Ishikawa (cell line): ENCODE results near the gene FRMD5.

Experiments used
- CEBPB ChIP-seq: IDR thresholded peaks from 2 replicates; pipeline ENCODE4 v1.6.1; 2012
- CREB1 ChIP-seq: IDR thresholded peaks from 2 replicates; pipeline ENCODE4 v1.6.1; 2012; ENCODE audit warnings: low read depth
- EGR1 ChIP-seq: IDR thresholded peaks from 2 replicates; pipeline ENCODE4 v1.6.1; 2012
- EP300 ChIP-seq: IDR thresholded peaks from 2 replicates; pipeline ENCODE4 v1.6.1; 2012; ENCODE audit warnings: borderline replicate concordance
- FOXM1 ChIP-seq: IDR thresholded peaks from 2 replicates; pipeline ENCODE4 v1.6.1; 2012; ENCODE audit warnings: low read depth, borderline replicate concordance
- RAD21 ChIP-seq: IDR thresholded peaks from 2 replicates; pipeline ENCODE4 v1.6.1; 2012; ENCODE audit warnings: low read depth
- TAF1 ChIP-seq: IDR thresholded peaks from 2 replicates; pipeline ENCODE4 v1.6.1; 2012; ENCODE audit warnings: low read depth, mild to moderate bottlenecking
- TCF12 ChIP-seq: IDR thresholded peaks from 2 replicates; pipeline ENCODE4 v1.6.1; 2012; ENCODE audit warnings: low read depth
- YY1 ChIP-seq: IDR thresholded peaks from 2 replicates; pipeline ENCODE4 v1.6.1; 2012; ENCODE audit warnings: low read depth
- TF ChIP-seq, protein P1 (sequence below): IDR thresholded peaks from 2 replicates; pipeline ENCODE4 v1.6.1; 2012
- TF ChIP-seq, protein P2 (sequence below): IDR thresholded peaks from 2 replicates; pipeline ENCODE4 v1.6.1; 2012; ENCODE audit warnings: low read depth, mild to moderate bottlenecking
- TF ChIP-seq, protein P3 (sequence below): IDR thresholded peaks from 2 replicates; pipeline ENCODE4 v1.6.1; 2012

DNA sequence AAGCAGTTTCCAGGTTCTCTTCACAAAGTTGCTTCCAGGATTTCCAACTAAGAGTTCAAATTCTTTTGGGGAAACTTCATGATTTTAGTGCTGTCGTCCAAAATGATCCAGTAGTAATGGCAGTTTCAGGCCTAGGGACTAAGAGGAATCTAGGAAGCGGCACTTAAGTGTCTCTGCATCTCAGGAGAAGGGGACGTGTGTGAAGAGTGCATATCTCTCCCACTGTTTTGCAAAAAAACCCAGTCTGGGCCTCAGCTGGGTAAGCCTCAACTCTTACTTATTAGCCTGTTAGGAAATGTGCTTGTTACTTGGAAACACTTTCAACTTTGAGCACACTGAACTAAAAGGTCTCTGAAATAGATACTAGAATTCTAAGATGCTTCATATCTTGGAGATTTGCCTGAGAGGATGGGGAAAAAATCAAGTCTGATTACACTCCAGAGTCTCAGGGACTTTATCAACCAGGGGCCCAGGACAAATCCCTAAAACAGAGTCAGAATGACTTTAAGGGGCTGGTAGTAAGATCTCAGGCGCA, 286.5 kb downstream of the FRMD5 start:
- TF ChIP-seq CREB1 (no peak), CEBPB (no peak), YY1 (no peak), FOXM1 (no peak), TAF1 (no peak), EP300 (no peak), TCF12 (no peak), EGR1 (no peak), RAD21 (no peak)
- TF ChIP-seq, protein P1, sequence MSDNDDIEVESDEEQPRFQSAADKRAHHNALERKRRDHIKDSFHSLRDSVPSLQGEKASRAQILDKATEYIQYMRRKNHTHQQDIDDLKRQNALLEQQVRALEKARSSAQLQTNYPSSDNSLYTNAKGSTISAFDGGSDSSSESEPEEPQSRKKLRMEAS = no peak
- TF ChIP-seq, protein P2, sequence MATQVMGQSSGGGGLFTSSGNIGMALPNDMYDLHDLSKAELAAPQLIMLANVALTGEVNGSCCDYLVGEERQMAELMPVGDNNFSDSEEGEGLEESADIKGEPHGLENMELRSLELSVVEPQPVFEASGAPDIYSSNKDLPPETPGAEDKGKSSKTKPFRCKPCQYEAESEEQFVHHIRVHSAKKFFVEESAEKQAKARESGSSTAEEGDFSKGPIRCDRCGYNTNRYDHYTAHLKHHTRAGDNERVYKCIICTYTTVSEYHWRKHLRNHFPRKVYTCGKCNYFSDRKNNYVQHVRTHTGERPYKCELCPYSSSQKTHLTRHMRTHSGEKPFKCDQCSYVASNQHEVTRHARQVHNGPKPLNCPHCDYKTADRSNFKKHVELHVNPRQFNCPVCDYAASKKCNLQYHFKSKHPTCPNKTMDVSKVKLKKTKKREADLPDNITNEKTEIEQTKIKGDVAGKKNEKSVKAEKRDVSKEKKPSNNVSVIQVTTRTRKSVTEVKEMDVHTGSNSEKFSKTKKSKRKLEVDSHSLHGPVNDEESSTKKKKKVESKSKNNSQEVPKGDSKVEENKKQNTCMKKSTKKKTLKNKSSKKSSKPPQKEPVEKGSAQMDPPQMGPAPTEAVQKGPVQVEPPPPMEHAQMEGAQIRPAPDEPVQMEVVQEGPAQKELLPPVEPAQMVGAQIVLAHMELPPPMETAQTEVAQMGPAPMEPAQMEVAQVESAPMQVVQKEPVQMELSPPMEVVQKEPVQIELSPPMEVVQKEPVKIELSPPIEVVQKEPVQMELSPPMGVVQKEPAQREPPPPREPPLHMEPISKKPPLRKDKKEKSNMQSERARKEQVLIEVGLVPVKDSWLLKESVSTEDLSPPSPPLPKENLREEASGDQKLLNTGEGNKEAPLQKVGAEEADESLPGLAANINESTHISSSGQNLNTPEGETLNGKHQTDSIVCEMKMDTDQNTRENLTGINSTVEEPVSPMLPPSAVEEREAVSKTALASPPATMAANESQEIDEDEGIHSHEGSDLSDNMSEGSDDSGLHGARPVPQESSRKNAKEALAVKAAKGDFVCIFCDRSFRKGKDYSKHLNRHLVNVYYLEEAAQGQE = no peak
- TF ChIP-seq, protein P3, sequence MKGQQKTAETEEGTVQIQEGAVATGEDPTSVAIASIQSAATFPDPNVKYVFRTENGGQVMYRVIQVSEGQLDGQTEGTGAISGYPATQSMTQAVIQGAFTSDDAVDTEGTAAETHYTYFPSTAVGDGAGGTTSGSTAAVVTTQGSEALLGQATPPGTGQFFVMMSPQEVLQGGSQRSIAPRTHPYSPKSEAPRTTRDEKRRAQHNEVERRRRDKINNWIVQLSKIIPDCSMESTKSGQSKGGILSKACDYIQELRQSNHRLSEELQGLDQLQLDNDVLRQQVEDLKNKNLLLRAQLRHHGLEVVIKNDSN = no peak
